Islet of Langerhans (tissue), 1 donor: Measurements from ENCODE around the gene AGMO.
"Not testable (repeated sequence)": the region's sequence is repeated elsewhere in the genome, so short reads cannot be mapped to it uniquely, and the experiment has no call there.

Experiments
- FAIRE-seq: peaks from one replicate; lab custom pipeline; 2011; peaks lifted over from hg19 to GRCh38; lab: Jason Lieb, UNC

Gene AGMO

GRCh38 chr7:15559416-15559928 lies 2.3 kb downstream of the AGMO start:
- FAIRE-seq, result no peak

DNA sequence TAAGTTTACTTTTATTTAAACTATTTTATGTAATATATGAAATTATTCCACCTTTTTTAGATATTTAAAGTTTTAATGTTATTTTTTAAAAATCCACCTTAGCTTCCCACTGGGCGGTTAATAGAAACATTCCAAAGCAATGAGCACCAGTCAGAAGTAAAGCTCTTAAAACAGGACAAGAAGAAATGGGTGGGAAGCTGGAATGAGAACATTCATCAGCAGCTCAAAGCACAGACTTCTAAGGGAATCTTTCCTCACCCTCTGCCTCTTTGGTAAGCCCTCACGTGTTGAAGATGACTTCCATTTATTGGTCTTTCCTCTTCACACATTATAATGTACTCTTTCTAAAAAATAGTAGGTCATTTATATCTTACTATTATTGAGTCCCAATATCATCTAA lies 3.1 kb downstream of the AGMO start:
- no peak for FAIRE-seq

GRCh38 chr7:15557686-15558085 lies 4.1 kb downstream of the AGMO start:
- FAIRE-seq, result no peak

- FAIRE-seq, result no peak
These were observed 4.6 kb downstream of the AGMO start for GRCh38 chr7:15557186-15557585.

- FAIRE-seq, result no peak
These were observed 5.3 kb downstream of the AGMO start for GRCh38 chr7:15556339-15557105.

- peak; percentile 41 for FAIRE-seq
These were observed 6.4 kb downstream of the AGMO start for GRCh38 chr7:15555381-15555859.

DNA sequence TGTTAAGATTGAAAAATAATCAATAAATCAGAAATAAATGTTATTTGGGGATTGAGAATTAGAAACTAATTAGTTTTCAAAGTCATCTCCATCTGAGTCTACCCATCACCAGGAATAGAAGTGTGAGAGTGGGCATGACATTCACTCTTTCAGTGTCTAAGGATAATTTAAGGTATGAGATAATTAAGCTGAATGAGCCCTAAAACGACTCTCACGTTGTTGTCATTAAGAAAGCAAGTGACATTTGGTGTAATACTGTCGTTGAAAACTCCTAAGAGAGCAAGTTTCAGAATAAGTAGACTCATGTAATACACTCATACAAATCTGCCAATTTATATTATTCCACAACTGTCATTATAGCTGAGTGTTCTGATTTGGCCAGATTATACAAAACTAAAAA lies 7.1 kb downstream of the AGMO start:
- FAIRE-seq, result no peak

GRCh38 chr7:15554081-15554480 lies 7.7 kb downstream of the AGMO start:
- FAIRE-seq, result no peak

- not testable (repeated sequence) for FAIRE-seq
These were observed 14.5 kb downstream of the AGMO start for GRCh38 chr7:15547320-15547719.

GRCh38 chr7:15546272-15546792 lies 15.5 kb downstream of the AGMO start:
- no peak for FAIRE-seq

- FAIRE-seq, result no peak
These were observed 17.8 kb downstream of the AGMO start for GRCh38 chr7:15544050-15544449.

- FAIRE-seq, result no peak
These were observed 18.6 kb downstream of the AGMO start for GRCh38 chr7:15543256-15543655.

- no peak for FAIRE-seq
These were observed 34.2 kb downstream of the AGMO start for GRCh38 chr7:15527648-15528047.

DNA sequence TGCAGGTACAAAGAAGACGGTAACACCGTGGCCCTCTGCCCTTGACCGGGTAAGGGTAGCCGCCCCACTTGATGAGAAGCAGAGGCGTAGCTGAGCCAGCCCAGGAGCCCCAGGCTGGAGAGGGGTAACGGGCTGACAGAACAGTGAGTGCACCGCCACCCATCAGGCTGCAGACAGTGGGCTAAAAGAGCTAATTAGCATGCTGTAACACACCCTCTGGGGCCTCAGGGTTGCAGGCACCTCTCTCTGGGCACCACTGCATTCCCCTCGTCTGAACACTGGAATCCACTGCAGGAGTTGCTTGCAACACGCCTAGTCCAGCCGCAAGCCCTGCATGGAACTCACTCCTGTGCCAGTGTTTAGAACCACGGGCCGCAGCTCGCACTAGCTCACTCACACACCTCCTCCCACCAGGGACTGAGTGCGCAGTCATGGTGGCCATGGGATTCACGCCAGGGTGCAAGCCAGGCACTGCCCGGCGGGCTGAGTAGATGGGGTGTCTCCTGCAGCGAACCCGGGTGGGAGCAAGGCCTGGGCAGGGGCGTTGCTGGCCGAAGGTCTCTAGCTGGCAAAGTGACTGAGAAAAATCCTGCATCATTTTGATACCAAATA lies 36.1 kb downstream of the AGMO start:
- no peak for FAIRE-seq

DNA sequence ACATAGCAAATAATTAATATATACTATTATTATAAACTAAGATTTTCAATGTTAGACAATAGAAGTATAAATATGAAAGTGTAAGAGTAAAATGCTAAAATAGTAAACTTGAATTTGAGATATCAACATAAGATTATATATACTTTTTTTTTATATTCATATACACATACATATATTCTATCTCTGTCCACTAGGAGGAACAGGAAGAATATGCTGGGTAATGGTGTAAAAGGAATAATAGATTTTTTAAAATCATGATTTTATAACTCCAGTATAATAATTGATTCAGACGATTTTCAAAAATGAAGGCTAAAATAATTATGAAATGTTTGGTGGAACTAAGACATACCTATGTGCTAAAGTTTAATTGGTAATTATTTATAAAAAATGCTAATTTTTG lies 37.7 kb downstream of the AGMO start:
- FAIRE-seq, result no peak

- not testable (repeated sequence) for FAIRE-seq
These were observed 44.0 kb downstream of the AGMO start for GRCh38 chr7:15517865-15518264.

- no peak for FAIRE-seq
These were observed 46.6 kb downstream of the AGMO start for GRCh38 chr7:15515252-15515651.

DNA sequence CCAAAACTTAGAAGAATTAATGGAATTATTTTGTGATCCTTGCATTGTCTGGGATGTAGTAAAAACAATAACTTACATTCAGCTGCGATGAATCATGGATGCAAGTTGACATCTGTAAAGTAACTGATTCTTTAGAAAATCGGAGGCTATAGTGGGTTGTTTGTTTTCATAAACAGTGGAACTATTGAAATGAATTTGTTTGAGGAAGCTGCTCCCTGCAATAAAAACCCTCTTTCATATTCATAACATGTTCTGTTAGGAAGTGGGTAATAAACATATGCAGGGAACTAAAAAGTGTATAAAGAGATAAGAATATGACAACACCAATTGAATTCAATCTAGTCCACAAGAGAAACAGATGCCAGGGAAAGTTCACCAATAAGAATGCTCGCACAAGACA lies 53.6 kb downstream of the AGMO start:
- no peak for FAIRE-seq

DNA sequence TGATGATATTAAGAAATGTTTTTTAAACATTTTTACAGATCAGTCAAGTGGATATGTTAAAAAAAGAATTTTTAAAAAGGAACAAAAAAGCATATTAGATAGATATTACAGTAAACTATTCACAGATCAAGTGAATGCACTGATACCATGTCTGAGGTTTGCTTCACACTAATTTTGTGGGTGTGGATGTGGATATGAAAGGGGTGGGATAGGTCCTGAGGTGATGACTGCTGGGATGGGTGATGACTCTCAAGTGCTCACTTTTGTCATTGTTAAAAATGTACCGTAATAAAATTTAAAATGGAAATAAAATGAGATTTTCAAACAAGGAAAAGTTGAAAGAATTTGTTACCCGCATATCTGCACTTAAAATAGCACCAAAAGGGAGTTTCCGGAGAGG lies 54.1 kb downstream of the AGMO start:
- FAIRE-seq, result no peak

DNA sequence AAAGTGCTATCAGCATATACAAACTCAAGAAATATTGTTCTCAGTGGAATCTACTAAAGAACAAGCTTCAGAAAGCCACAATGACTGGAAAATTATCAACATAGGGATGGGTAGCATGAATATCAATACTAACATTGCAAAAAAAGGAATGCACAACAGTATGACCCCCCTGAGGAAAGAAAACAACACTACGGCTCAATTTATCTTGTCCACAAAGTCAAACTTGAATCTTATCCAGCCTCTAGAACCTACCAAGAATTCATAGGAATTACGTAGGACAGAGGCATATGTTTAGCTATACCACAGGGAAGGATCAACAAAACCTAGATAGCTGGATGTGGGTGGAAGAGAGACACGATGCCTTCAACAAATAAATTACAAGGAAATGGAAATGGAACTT lies 54.6 kb downstream of the AGMO start:
- no peak for FAIRE-seq

DNA sequence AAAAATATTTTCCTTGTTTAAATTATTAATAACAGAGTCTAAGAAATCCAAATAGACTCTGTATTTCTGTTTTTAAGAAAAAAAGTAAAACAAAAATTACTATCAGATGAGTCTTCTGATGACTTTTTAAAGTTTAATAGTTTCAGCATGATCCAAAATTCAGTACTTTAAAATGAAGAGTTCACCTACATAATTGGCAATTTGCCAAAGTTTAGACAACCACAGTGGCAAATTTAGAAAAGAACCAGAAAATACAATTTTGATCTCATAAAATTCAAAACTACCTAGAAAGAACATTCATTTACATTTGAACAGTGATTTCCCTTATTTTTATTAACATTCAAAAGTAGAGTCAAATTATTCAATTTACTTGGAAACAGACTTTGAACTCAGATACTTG lies 56.1 kb downstream of the AGMO start:
- FAIRE-seq, result peak; percentile 30

GRCh38 chr7:15504351-15504750 lies 57.5 kb downstream of the AGMO start:
- FAIRE-seq, result no peak

- no peak for FAIRE-seq
These were observed 58.1 kb downstream of the AGMO start for GRCh38 chr7:15503603-15504290.
